Body of pancreas (tissue), 4 donors: Measurements from ENCODE around the gene UBE2R2. TPM values are rescaled to one million over a fixed set of nuclear protein-coding genes. Genes with fewer than 3 reads are reported as not detected.
"Not testable (repeated sequence)": the region's sequence is repeated elsewhere in the genome, so short reads cannot be mapped to it uniquely, and the experiment has no call there.

Source experiments
- ATAC-seq: fragments of 150-250 bp; one replicate; pipeline ENCODE4 v1.9.1; 2016
- DNase-seq, 4 donors: peaks; one replicate each; pipeline ENCODE4 v3.0.0-alpha.2; 2019
- H3K27ac ChIP-seq, 4 donors: fragments of 200-600 bp; sonication (generic); 1 replicate in 3 of 4; 2 replicates in 1 of 4; pipeline versions ENCODE4 v1.5.1 to v1.6.1; 2016 to 2019; ENCODE audit warnings: mild to moderate bottlenecking in 1 of 4, mixed read lengths in 1 of 4, moderate library complexity in 1 of 4
- H3K27me3 ChIP-seq, 2 donors: fragments of 200-600 bp; sonication (generic); one replicate each; pipeline ENCODE4 v1.6.0; 2016; ENCODE audit warnings: mild to moderate bottlenecking in 1 of 2
- H3K36me3 ChIP-seq, 2 donors: fragments of 200-600 bp; sonication (generic); replicated peaks in 1 of 2; 2 replicates each; pipeline ENCODE4 v1.5.1; 2016; ENCODE audit warnings: low read depth in 2 of 2; ENCODE audit not compliant: insufficient read depth in 1 of 2
- H3K4me1 ChIP-seq: fragments of 200-600 bp; sonication (generic); one replicate; pipeline ENCODE4 v1.6.0; 2016
- H3K4me3 ChIP-seq, 2 donors: fragments of 200-600 bp; sonication (generic); 1 replicate in 1 of 2; 2 replicates in 1 of 2; pipeline ENCODE4 v1.5.1; 2016 to 2019
- H3K9me3 ChIP-seq, 3 donors: fragments of 200-600 bp; sonication (generic); 1 replicate in 2 of 3; 2 replicates in 1 of 3; pipeline ENCODE4 v1.5.1; 2016
- CTCF ChIP-seq, 7 experiments: fragments of 450-650 bp in 4 of 7; fragments of 200-600 bp in 3 of 7; sonication (generic) in 3 of 7; IDR thresholded peaks; one replicate each; pipeline ENCODE4 v1.5.1; 2016 to 2019; ENCODE audit warnings: antibody characterized with exemption in 7 of 7
- POLR2A ChIP-seq, 3 donors: fragments of 450-650 bp; IDR thresholded peaks; one replicate each; pipeline ENCODE4 v1.6.1; 2016; ENCODE audit warnings: antibody characterized with exemption in 3 of 3, mild to moderate bottlenecking in 2 of 3
- WGBS, 2 donors: methylation state at CpG; one replicate each; pipeline ENCODE4 v1.1.5; 2017; 5-methylcytosine and 5-hydroxymethylcytosine counted together
- intact Hi-C: fragments of 100-400 bp; cut with DNase I; formaldehyde crosslinking; loops from one replicate; pipeline ENCODE4 v1.15.1; 2023
- total RNA-seq, 2 donors: library from RNA; depleted of rRNA; stranded (reverse); fragments of >200 nt; gene quantifications; one replicate each; pipeline ENCODE4 v1.1.0, GENCODE V29; 2016

The UBE2R2 gene
- total RNA-seq, 2 donors from 2014 or later, result 26.7 to 31.4 TPM

DNA sequence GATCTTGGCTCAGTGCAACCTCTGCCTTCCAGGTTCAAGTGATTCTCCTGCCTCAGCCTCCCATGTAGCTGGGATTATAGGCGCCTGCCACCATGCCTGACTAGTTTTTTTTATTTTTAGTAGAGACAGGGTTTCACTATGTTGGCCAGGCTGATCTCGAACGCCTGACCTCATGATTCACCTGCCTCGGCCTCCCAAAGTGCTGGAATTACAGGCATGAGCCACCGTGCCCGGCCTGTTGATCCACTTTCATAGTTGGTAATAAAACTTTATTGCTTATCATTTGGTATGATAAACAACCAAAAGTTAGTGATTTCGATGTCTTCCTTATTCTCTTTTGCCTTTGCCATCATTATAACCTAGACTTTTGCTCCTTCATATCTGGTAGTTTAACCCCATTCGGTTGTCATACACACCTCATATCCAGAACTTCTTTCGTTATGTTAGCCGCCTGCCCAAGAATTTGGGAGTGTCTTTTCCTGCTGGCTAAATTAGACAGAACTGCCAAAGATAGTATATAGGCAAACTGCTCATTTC is 45.0 kb downstream of the UBE2R2 start:
- 89 to 91% methylated on average over 10 of the region's 10 CpGs for whole genome bisulfite sequencing, 2 donors
- ATAC-seq (no peak), DNase-seq (no peak)
- peaks cover 41% of the 10 kb centered on the region for H3K4me1 ChIP-seq
- no peak overlapping the region for H3K27ac ChIP-seq
- intact Hi-C loops, result no loop called here
- no peaks in the 10 kb centered on the region for H3K27me3 ChIP-seq
- no peak overlapping the region for H3K4me3 ChIP-seq
- no peak for TF ChIP-seq POLR2A (IDR thresholded peaks at IDR 0.05)
- no peak for TF ChIP-seq CTCF (IDR thresholded peaks at IDR 0.05)
- no peaks in the 10 kb centered on the region for H3K9me3 ChIP-seq
- H3K36me3 ChIP-seq, result no peaks in the 10 kb centered on the region

GRCh38 chr9:33863027-33863426 is 46.1 kb downstream of the UBE2R2 start:
- ATAC-seq, DNase-seq, H3K4me3 ChIP-seq, H3K27me3 ChIP-seq, H3K9me3 ChIP-seq, H3K27ac ChIP-seq, intact Hi-C loops, H3K36me3 ChIP-seq: not testable (repeated sequence)
- H3K4me1 ChIP-seq, result peaks cover 40% of the 10 kb centered on the region
- 93 to 99% methylated on average over 8 of the region's 8 CpGs for WGBS, 2 donors

- peak; percentile 45 for ATAC-seq
- Histone ChIP-seq H3K4me3 (no peak overlapping the region), H3K4me1 (peaks cover 44% of the 10 kb centered on the region), H3K9me3 (no peaks in the 10 kb centered on the region), H3K36me3 (no peaks in the 10 kb centered on the region), H3K27ac (peak overlapping the region; percentile 17 to 65 (median 42)), H3K27me3 (no peaks in the 10 kb centered on the region)
- TF ChIP-seq POLR2A (IDR thresholded peaks at IDR 0.05) (no peak), CTCF (IDR thresholded peaks at IDR 0.05) (no peak)
- 44 to 56% methylated on average over 10 to 11 of the region's 11 CpGs for WGBS, 2 donors
- DNase-seq, result peak in 1 of 4 donors; percentile 29
- intact Hi-C loops, result no loop called here
Observed at GRCh38 chr9:33867747-33868439, 50.9 kb downstream of the UBE2R2 start.

DNA sequence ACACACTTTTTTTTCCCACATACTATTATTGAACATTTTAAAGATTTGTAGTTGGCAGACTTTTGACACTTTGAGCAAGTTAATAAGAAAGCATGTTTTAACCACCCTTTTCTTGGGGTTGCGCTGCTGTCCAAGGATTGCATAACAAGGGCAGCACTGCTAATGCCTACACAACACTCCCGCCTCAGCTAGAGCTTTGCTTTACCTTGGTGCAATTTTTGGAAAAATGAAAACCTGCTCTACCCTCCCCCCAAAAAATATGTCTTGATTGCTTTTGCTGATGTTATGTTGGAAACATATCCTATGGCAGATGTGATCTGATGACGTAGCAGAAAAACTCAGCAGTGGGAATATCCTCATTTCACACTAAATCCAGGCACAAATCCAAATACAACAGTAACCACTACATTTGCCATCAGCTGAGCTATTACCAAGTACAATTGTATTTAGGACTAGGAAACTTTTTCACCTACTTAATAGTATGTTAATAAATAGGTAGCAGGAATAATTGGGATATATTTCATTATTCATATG is 51.5 kb downstream of the UBE2R2 start:
- peaks cover 44% of the 10 kb centered on the region for H3K4me1 ChIP-seq
- H3K4me3 ChIP-seq, result no peak overlapping the region
- H3K27ac ChIP-seq, result peak overlapping the region; percentile 17 to 65 (median 42)
- WGBS, 2 donors, result 11 to 17% methylated on average over 3 of the region's 3 CpGs
- H3K27me3 ChIP-seq, result no peaks in the 10 kb centered on the region
- ATAC-seq (peak; percentile 72), DNase-seq (peak in 1 of 4 donors; percentile 23)
- no peaks in the 10 kb centered on the region for H3K36me3 ChIP-seq
- no peaks in the 10 kb centered on the region for H3K9me3 ChIP-seq
- intact Hi-C loops, result no loop called here
- TF ChIP-seq CTCF (IDR thresholded peaks at IDR 0.05) (no peak), POLR2A (IDR thresholded peaks at IDR 0.05) (no peak)

- H3K9me3 ChIP-seq, ATAC-seq, H3K27me3 ChIP-seq, intact Hi-C loops, H3K36me3 ChIP-seq, DNase-seq, H3K4me3 ChIP-seq: not testable (repeated sequence)
- Histone ChIP-seq H3K4me1 (peaks cover 44% of the 10 kb centered on the region), H3K27ac (peak overlapping the region in 2 of 4 donors; percentile 48 to 65)
- 97 to 98% methylated on average over 4 of the region's 4 CpGs for WGBS, 2 donors
Observed at GRCh38 chr9:33869243-33869642, 52.3 kb downstream of the UBE2R2 start.
